Esophagus muscularis mucosa (tissue), 4 donors: ENCODE measurements around the gene PDPN.

ENCODE experiments used
- EP300 ChIP-seq: sonication (generic); formaldehyde crosslinking; IDR thresholded peaks from one replicate; pipeline ENCODE4 v1.6.1; 2017; ENCODE audit warnings: antibody characterized with exemption
- POLR2A ChIP-seq: fragments of 450-650 bp; IDR thresholded peaks from one replicate; pipeline ENCODE4 v1.6.1; 2017; ENCODE audit warnings: antibody characterized with exemption, moderate library complexity, mild to moderate bottlenecking, low read depth
- POLR2AphosphoS5 ChIP-seq, 2 donors: sonication (generic); formaldehyde crosslinking; IDR thresholded peaks; one replicate each; pipeline ENCODE4 v1.6.1; 2017; ENCODE audit warnings: antibody characterized with exemption in 2 of 2
- TF ChIP-seq, protein P1 (sequence below), 3 experiments: fragments of 200-600 bp in 2 of 3; fragments of 450-650 bp in 1 of 3; sonication (generic) in 2 of 3; IDR thresholded peaks; one replicate each; pipeline ENCODE4 v1.5.1; 2017 to 2019; ENCODE audit warnings: antibody characterized with exemption in 3 of 3, mild to moderate bottlenecking in 2 of 3, moderate library complexity in 1 of 3

DNA sequence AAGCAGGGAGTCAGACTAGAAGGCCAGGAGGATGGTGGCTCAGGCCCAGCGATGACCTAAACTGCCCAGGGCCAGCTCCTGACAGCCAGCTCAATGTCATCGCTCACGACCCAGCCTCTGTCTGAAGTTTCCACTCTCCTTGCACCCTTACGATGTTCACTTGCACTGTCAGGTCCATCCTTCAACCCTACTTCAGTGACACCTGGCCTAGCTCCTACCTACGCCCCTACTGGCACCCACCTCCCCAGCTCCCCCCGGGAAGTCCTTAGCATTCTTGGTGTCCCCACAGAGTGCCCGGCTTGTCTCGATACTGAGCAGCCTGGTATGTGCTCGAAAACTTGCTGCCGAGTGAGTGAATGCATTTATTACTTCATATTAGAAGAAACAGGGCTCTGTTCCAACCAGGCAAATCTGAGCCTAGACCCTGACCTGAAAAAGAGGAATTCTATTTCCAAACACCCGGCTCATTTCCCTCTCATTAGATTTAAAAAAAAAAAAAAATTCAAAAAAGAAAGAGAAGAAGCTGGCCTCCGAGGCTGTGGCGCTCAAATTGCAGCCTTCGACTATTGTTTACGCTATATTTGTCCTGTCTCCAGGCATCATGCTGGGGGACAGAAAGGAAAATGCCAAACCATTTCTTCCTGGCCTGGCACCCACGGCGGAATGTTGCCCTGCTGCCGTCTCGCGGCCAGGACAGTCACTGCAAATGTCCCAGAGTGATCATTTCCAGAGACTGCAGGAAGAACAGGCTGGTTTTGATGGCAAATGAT, 40.0 kb upstream of the PDPN start:
- TF ChIP-seq POLR2A = no peak
- TF ChIP-seq, protein P1, sequence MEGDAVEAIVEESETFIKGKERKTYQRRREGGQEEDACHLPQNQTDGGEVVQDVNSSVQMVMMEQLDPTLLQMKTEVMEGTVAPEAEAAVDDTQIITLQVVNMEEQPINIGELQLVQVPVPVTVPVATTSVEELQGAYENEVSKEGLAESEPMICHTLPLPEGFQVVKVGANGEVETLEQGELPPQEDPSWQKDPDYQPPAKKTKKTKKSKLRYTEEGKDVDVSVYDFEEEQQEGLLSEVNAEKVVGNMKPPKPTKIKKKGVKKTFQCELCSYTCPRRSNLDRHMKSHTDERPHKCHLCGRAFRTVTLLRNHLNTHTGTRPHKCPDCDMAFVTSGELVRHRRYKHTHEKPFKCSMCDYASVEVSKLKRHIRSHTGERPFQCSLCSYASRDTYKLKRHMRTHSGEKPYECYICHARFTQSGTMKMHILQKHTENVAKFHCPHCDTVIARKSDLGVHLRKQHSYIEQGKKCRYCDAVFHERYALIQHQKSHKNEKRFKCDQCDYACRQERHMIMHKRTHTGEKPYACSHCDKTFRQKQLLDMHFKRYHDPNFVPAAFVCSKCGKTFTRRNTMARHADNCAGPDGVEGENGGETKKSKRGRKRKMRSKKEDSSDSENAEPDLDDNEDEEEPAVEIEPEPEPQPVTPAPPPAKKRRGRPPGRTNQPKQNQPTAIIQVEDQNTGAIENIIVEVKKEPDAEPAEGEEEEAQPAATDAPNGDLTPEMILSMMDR (IDR thresholded peaks at IDR 0.05) = peak; percentile 51 to 70 (median 51)
- TF ChIP-seq POLR2AphosphoS5 (IDR thresholded peaks at IDR 0.05) = peak; percentile 16 to 52
- no peak for TF ChIP-seq EP300
